GM12878 (cell line): Measurements from ENCODE around the gene PAPPA. TPM values are rescaled to one million over a fixed set of nuclear protein-coding genes. Genes with fewer than 3 reads are reported as not detected.

Experiments used
- ATAC-seq: fragments of 200-7000 bp; cut with Tn5 transposase; 3 replicates; pipeline ENCODE4 v1.9.1; 2020; ENCODE audit warnings: mild to moderate bottlenecking, moderate library complexity
- BruUV-seq: library from RNA; stranded (reverse); fragments of 400-500 nt; replicated peaks from 2 replicates; lab custom pipeline; 2021; lab: Mats Ljungman, UMichigan
- CTCF ChIA-PET: fragments of 300-600 bp; sonication (Branson Sonifier 250); formaldehyde crosslinking; extraction: SDS; loops from one replicate; lab custom pipeline; 2021; ENCODE audit warnings: inconsistent platforms; lab: Yijun Ruan, JAX
- POLR2A ChIA-PET: fragments of 350-600 bp; formaldehyde crosslinking; extraction: SDS; loops from one replicate; lab custom pipeline; 2021; ENCODE audit warnings: inconsistent platforms; lab: Charles Lee
- RAD21 ChIA-PET: fragments of 300-600 bp; sonication (Branson Sonifier 250); formaldehyde crosslinking; loops from one replicate; lab custom pipeline; 2023; ENCODE audit warnings: antibody characterized with exemption; ENCODE audit not compliant: unreplicated experiment; lab: Charles Lee
- SMC1A ChIA-PET: fragments of 300-600 bp; sonication (Branson Sonifier 250); formaldehyde crosslinking; loops from one replicate; lab custom pipeline; 2023; ENCODE audit not compliant: unreplicated experiment, uncharacterized antibody; lab: Charles Lee
- DNase-seq: peaks from one replicate; pipeline ENCODE4 v3.0.0-alpha.2; 2011; ENCODE audit warnings: low read depth, low spot score
- FAIRE-seq: peaks from 3 replicates; lab custom pipeline; 2011; peaks lifted over from hg19 to GRCh38; lab: Jason Lieb, UNC
- H2AFZ ChIP-seq: 2 replicates; pipeline ENCODE4 v1.6.0; 2011; ENCODE audit warnings: low read depth, low read length, control low read depth; ENCODE audit not compliant: control insufficient read depth
- H3K27ac ChIP-seq: 2 replicates; pipeline ENCODE4 v1.5.1; 2011; ENCODE audit warnings: control low read depth; ENCODE audit not compliant: control insufficient read depth, insufficient read depth
- H3K27me3 ChIP-seq, 2 experiments: replicated peaks in 1 of 2; 2 replicates each; pipeline versions ENCODE4 v1.6.0 to v1.6.1; 2011; ENCODE audit warnings: low read length in 1 of 2; ENCODE audit not compliant: control insufficient read depth in 2 of 2, insufficient read depth in 2 of 2
- H3K36me3 ChIP-seq, 2 experiments: 2 replicates each; pipeline ENCODE4 v1.5.1; 2011; ENCODE audit warnings: low read length in 1 of 2; ENCODE audit not compliant: control insufficient read depth in 2 of 2, insufficient read depth in 2 of 2
- H3K4me1 ChIP-seq: 2 replicates; pipeline ENCODE4 v1.6.1; 2011; ENCODE audit warnings: mild to moderate bottlenecking, low read length, moderate library complexity, mixed read lengths; ENCODE audit not compliant: control insufficient read depth, insufficient read depth
- H3K4me2 ChIP-seq: 2 replicates; pipeline ENCODE4 v1.6.0; 2011; ENCODE audit warnings: control low read depth; ENCODE audit not compliant: control insufficient read depth, insufficient read depth
- H3K4me3 ChIP-seq: fragments of 200-600 bp; sonication (generic); 2 replicates; pipeline ENCODE4 v1.5.1; 2016
- H3K79me2 ChIP-seq: 2 replicates; pipeline ENCODE4 v1.6.0; 2011; ENCODE audit warnings: low read length; ENCODE audit not compliant: control insufficient read depth, insufficient read depth
- H3K9ac ChIP-seq: 2 replicates; pipeline ENCODE4 v1.8.0; 2011; ENCODE audit warnings: low read length, control low read depth, mixed read lengths; ENCODE audit not compliant: control insufficient read depth, insufficient read depth
- H3K9me3 ChIP-seq: replicated peaks from 3 replicates; pipeline ENCODE4 v1.5.1; 2011; ENCODE audit warnings: mild to moderate bottlenecking, low read length; ENCODE audit not compliant: control insufficient read depth, insufficient read depth
- H4K20me1 ChIP-seq: 2 replicates; pipeline ENCODE4 v1.6.0; 2011; ENCODE audit not compliant: control insufficient read depth, insufficient read depth
- ATF7 ChIP-seq: fragments of 450-650 bp; IDR thresholded peaks from 2 replicates; pipeline ENCODE4 v1.6.1; 2016; ENCODE audit warnings: low read depth, mild to moderate bottlenecking
- MTA3 ChIP-seq: IDR thresholded peaks from 2 replicates; pipeline ENCODE4 v1.6.1; 2012; ENCODE audit warnings: low read length, inconsistent platforms, borderline replicate concordance
- NFIC ChIP-seq: IDR thresholded peaks from 2 replicates; pipeline ENCODE4 v1.6.1; 2012; ENCODE audit warnings: low read depth, mild to moderate bottlenecking, inconsistent platforms, low read length, moderate library complexity
- TCF12 ChIP-seq: IDR thresholded peaks from 2 replicates; pipeline ENCODE4 v1.6.1; 2011; ENCODE audit warnings: low read depth, mild to moderate bottlenecking, low read length
- WGBS: methylation state at CpG from one replicate; pipeline ENCODE4 v1.1.6; 2016; ENCODE audit warnings: low lambda C conversion rate; ENCODE audit not compliant: insufficient replicate concordance, insufficient coverage; ENCODE audit errors: missing lambda C conversion rate; 5-methylcytosine and 5-hydroxymethylcytosine counted together
- in situ Hi-C: fragments of 300-500 bp; cut with MboI; formaldehyde crosslinking; loops from 9 replicates; pipeline ENCODE4 v1.14.3; 2018; ENCODE audit warnings: mixed read lengths
- intact Hi-C: fragments of 100-400 bp; cut with micrococcal nuclease; formaldehyde crosslinking; loops from one replicate; pipeline ENCODE4 v1.14.2; 2022; ENCODE audit not compliant: unreplicated experiment
- polyA plus RNA-seq, 11 experiments: library from polyadenylated mRNA; depleted of rRNA in 4 of 11; unstranded in 6 of 11; stranded (reverse) in 5 of 11; fragments of >200 nt; fragmentation: Nextera tagmentation in 4 of 11; fragmentation: Illumina TruSeq in 1 of 11; extraction: Ambion mirVana in 4 of 11; extraction: Trizol in 1 of 11; gene quantifications; 1 replicate in 1 of 11; 2 replicates in 10 of 11; pipeline versions ENCODE4 v1.2.1 to v1.2.3, GENCODE V29; 2011 to 2016; ENCODE audit warnings: inconsistent platforms in 2 of 11, missing spikeins in 2 of 11, low read depth in 1 of 11
- total RNA-seq, 4 experiments: library from RNA; depleted of rRNA in 3 of 4; stranded (reverse); fragments of >200 nt in 3 of 4; fragmentation: Illumina TruSeq in 1 of 4; extraction: Trizol in 1 of 4; gene quantifications; 2 replicates each; pipeline versions ENCODE4 v1.2.1 to v1.2.3, GENCODE V29; 2013 to 2021

The PAPPA gene
- total and polyA plus RNA-seq, 10 of the 15 experiments (the other 5 are each of a cell fraction or from before 2014, with no cell fraction given) = under 0.01 to 0.19 (median 0.02) TPM; not detected in 4

DNA sequence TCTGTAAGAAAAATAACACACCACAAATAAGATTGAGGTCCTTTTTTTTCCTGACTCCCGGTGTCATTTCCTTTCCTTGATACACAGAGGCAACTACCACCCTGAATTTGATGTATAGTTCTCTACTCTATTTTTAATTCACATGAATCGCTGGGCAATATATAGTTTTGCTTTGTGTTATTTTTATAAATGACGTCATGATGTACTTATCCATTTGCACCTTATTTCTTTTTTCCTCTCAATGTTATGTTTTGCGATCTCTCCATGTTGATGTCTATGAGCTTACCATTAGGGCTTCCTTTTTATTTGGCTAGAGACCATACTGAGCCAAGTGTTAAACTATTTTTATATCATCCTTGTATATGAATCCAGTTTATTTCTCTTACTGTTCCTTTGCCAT lies 175.9 kb downstream of the PAPPA start:
- Histone ChIP-seq H3K4me2 (no peak overlapping the region), H3K27me3 (no peaks in the 10 kb centered on the region; a peak in 2 of 4 replicates), H4K20me1 (no peaks in the 10 kb centered on the region), H3K27ac (no peak overlapping the region), H3K9ac (no peak overlapping the region), H3K36me3 (no peaks in the 10 kb centered on the region), H3K79me2 (no peaks in the 10 kb centered on the region), H3K4me3 (no peak overlapping the region), H2AFZ (no peak overlapping the region), H3K9me3 (no peaks in the 10 kb centered on the region), H3K4me1 (no peaks in the 10 kb centered on the region)
- ChIA-PET CTCF (interaction anchor here (1.0 kb wide), 1 partner anchor 81 kb away, joined by 3 read pairs; no protein-coding TSS in a partner anchor), POLR2A (no interaction called here), SMC1A (no interaction called here), RAD21 (no interaction called here)
- intact Hi-C loops (loop anchor here (10.0 kb wide), 1 partner anchor 65 kb away; no protein-coding TSS in a partner anchor), in situ Hi-C loops (no loop called here)
- no peak for ATAC-seq
- WGBS = 37% methylated on average over 4 of the region's 4 CpGs
- BruUV-seq = no TSS peak
- no peak for DNase-seq
- peak; percentile 66 for TF ChIP-seq ATF7
- no peak for TF ChIP-seq TCF12
- FAIRE-seq = no peak

DNA sequence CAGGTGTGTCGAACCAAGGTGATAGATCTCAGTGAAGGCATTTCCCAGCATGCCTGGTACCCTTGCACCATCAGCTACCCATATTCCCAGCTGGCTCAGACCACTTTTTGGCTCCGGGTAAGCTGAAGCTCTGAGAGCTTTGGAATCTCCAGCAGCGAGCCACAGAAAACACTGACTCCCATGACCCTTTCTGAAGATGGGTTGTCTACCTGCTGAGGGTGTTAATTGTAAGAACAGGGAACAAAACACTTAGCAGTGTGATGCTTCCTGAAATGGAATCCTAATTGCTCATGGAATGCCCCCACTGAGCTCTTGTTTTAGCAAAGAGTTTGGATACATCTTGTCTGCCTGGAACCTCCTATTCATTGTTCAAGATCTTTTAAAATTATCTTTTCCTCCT lies 177.7 kb downstream of the PAPPA start:
- RAD21 ChIA-PET = no interaction called here
- no peak for TF ChIP-seq NFIC
- TF ChIP-seq MTA3 = no peak

More for the DNA sequence above, 177.7 kb downstream of the PAPPA start:
- ChIA-PET SMC1A (no interaction called here), CTCF (no interaction called here), POLR2A (no interaction called here)
- Histone ChIP-seq H4K20me1 (no peaks in the 10 kb centered on the region), H3K36me3 (no peaks in the 10 kb centered on the region), H3K79me2 (no peaks in the 10 kb centered on the region), H3K9me3 (no peaks in the 10 kb centered on the region), H3K27me3 (no peaks in the 10 kb centered on the region; a peak in 2 of 4 replicates), H3K4me2 (no peak overlapping the region), H3K4me1 (no peaks in the 10 kb centered on the region), H3K9ac (no peak overlapping the region), H2AFZ (no peak overlapping the region), H3K27ac (no peak overlapping the region), H3K4me3 (no peak overlapping the region)
- WGBS = 0% methylated on average over 3 of the region's 3 CpGs
- in situ Hi-C loops (no loop called here), intact Hi-C loops (loop anchor here (10.0 kb wide), 1 partner anchor 164 kb away; no protein-coding TSS in a partner anchor)
- DNase-seq (no peak), ATAC-seq (no peak), FAIRE-seq (no peak)
- BruUV-seq = no TSS peak
